NCI-H146 treated with DMSO at 0.1 percent for 48 hours (cell line): Measurements from ENCODE around the gene CACNA2D4.

Experiments used
- DNase-seq: peaks from one replicate; lab custom pipeline; 2025; ENCODE audit not compliant: unreplicated experiment; lab: John Stamatoyannopoulos, UW

The CACNA2D4 gene

GRCh38 chr12:1793426-1794210, 124.8 kb downstream of the CACNA2D4 start:
- no peak for DNase-seq

- no peak for DNase-seq
Measured at GRCh38 chr12:1792406-1792805, 126.0 kb downstream of the CACNA2D4 start.

DNA sequence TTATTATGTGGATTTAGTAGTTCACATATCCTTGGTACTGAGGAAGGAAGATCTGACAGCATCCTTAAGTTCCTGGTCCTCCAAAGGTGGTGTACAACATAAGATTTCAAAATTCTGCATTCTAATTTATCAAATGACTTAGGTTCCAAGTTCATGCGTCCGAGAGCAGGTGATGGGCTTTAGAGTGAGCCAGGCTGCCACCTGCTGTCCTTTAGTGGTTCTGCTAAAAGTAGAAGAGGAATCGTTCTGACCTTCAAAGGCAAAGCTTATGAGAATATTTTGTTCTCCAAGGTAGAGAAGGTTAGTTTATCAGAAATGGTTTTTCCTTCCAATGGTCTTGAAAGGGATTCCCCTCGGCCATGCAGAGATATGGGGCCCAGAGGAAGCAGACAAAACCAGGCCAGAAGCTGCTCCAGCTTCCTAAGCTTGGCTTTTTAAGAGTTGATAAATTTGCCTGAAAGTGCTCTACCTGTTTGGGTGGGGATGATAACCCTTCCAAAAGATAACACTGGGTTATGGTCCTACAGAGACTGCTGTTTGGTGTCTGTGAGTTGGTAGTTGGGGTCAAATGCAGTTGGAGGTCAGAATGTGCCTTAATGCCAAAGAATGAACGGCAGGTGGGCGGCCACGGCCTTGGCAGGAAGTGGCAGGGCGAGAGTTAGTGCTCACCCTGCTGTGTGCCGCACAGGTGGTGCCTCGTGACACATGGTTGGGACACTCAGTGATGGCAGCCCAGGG, 127.2 kb downstream of the CACNA2D4 start:
- peak; percentile 46 for DNase-seq

DNA sequence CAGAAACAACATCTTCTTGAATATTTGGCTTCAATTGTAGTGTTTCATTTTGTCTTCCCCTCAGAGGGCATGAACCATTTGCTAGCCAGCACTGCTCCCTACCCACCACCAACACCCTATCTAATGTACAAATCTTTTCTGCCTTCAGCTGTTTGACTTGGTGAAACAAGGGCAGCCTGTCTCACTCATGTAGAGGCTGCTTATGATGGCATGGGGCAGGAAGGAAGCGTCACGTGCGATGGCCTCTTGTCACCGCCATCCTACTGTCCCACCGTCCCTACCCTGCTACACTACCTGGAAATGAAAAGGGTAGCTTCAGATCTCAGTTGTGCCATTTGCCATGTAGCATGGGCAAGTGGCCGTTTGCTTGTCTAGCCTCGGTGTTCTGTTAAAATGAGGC, 128.0 kb downstream of the CACNA2D4 start:
- no peak for DNase-seq

DNA sequence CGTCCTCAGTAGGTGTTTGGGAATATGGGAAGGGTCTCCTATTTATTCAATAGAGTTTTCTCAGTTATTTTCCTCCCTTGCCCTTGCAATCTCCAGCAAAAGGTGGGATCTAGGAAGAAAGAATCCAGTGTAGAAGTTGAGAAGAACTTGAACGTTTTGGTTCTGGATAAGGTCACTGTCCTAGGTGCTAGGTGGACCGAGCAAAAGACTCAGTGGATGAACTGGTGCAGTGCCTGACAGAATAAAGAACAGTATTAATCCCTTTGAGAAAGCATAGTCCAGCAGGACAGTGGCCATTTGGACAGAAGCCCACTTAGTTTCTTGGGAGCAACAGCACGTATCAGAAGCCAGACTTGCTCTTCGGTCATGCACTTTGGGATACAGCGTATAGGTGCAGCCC, 130.7 kb downstream of the CACNA2D4 start:
- DNase-seq: no peak

GRCh38 chr12:1782215-1782614, 136.2 kb downstream of the CACNA2D4 start:
- DNase-seq: no peak

DNA sequence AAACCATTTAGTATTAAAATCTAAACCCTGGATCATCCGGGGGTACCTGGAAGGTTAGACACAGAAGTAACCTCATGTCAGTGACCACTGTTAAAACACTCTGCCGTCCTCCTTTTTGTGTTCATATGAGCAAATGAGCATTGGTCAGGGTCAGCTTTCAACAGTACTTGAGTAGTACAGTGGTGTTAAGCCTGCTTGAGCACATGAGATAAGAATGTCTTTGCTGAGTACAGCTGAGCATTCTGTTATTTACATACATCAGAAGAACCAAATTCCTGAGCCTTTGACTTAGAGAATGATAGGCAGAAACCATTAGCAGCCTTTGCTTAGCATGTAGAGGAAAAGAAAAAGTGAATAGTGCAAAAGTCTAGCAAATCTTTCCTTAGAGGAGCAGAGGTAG, 136.7 kb downstream of the CACNA2D4 start:
- no peak for DNase-seq

GRCh38 chr12:1779783-1780182, 138.7 kb downstream of the CACNA2D4 start:
- DNase-seq: no peak

GRCh38 chr12:1778911-1779310, 139.5 kb downstream of the CACNA2D4 start:
- DNase-seq: no peak

- DNase-seq: no peak
Measured at GRCh38 chr12:1777798-1778197, 140.7 kb downstream of the CACNA2D4 start.

- DNase-seq: no peak
Measured at GRCh38 chr12:1776170-1776921, 142.1 kb downstream of the CACNA2D4 start.

DNA sequence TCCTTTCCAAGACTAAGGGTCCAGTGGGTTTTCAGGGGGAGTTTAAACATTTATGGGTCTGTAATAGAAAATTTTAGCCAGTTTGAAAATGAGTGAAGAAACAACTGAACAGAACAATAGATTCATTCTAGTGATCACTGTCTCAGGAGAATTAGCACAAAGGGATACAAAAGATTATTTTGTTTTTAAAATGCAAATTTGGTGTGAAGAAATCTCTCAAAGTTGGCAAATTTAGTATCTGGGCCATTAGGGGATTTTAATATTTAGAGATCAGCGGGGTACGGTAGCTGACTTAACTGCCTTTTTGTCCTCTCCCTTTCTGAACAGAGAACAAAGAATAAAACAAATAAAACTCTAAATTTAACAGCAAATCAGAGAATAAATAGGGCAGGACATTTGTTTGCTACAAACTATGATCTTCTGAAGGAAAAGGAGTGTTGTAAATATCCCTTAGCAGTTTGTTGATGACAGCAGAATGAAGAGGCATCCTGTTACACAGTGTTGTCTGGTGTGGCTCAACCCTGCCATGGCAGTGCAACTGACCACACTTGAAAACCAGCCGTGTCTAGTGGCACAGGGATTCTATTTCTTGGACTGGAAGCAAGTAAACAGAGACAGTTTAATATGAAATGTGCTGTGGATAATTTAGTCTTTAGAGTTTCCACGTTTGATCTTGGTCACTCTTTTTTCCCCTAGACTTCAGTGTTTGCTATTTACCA, 144.4 kb downstream of the CACNA2D4 start:
- DNase-seq: no peak

GRCh38 chr12:1769809-1770494, 148.5 kb downstream of the CACNA2D4 start:
- DNase-seq: no peak

GRCh38 chr12:1768615-1769014, 149.8 kb downstream of the CACNA2D4 start:
- DNase-seq: no peak

- DNase-seq: no peak
Measured at GRCh38 chr12:1767407-1768090, 150.9 kb downstream of the CACNA2D4 start.

DNA sequence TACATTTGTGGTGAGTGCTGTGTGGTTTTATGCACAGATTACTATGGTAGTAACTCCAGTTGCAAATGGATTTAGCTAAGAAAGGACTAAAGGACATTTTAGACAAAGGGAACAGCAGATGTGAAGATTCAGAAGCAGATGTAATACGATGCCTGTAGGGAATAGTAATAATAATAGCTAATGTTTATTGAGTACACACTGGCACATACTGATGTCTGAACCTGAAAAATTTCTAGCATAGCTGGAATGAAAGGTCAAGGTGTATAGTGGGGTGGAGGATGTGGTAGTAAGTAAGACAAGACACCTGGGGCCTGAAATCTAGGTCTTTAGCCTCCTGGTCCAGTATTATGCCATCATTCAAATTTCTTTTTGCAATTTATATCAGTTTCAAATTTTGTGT, 152.3 kb downstream of the CACNA2D4 start:
- peak; percentile 15 for DNase-seq

GRCh38 chr12:1763153-1763552, 155.3 kb downstream of the CACNA2D4 start:
- no peak for DNase-seq

DNA sequence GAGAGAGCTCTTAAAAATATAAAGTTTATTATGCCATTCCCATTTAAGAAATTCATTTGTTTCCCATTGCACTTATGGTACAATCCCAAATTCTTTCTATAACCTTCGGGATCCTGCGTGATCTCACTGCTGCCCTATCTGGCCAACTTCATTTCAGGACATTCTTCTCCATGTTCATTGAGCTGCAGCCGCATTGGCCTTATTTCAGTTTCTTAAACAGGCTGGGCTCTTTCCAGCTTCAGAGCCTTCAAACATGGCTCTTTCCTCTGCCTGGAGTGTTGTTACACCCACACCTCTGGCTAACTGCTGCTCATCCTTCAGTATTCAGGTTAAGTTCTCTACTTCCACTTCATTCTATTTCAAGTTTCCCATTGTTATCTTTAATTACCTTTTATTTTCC, 156.6 kb downstream of the CACNA2D4 start:
- no peak for DNase-seq

DNA sequence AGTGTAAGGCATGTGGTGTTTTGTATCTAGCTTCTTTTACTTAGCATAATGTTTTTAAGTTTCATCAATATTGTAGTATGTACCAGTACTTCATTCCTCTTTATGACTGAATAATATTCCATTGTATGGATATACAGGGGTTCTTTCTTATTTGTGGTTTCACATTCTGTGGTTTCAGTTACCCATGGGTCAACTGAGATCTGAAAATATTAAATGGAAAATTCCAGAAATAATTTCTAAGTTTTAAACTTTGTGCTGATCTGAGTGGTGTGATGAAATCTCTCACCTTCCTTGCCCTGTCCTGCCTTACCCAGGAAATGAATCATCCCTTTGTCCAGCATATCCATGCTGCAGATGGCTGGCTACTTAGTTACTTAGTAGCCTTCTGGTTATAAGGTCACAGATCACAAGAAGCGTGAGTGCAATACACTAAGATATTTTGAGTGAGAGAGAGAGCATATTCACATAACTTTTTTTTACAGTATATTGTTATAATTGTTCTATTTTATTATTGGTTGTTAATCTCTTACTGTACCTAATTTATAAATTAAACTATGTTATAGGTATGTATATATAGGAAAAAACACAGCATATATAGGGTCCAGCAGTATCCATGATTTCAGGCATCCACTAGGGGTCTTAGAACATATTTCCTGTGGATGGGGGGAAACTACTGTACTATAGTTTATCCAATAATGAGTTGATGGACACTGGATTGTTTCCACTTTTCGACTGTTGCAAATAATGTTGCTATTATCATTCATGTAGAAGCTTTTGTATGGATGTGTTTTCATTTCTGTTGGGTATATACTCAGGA, 157.7 kb downstream of the CACNA2D4 start:
- no peak for DNase-seq
